HG03442 (cell line): ENCODE results near the gene TMEM167A.

ENCODE experiments used
- ATAC-seq: cut with Tn5 transposase; IDR thresholded peaks from one replicate; pipeline ENCODE4 v1.9.1; 2021; ENCODE audit warnings: mild to moderate bottlenecking, moderate library complexity; ENCODE audit not compliant: unreplicated experiment

TMEM167A gene

DNA sequence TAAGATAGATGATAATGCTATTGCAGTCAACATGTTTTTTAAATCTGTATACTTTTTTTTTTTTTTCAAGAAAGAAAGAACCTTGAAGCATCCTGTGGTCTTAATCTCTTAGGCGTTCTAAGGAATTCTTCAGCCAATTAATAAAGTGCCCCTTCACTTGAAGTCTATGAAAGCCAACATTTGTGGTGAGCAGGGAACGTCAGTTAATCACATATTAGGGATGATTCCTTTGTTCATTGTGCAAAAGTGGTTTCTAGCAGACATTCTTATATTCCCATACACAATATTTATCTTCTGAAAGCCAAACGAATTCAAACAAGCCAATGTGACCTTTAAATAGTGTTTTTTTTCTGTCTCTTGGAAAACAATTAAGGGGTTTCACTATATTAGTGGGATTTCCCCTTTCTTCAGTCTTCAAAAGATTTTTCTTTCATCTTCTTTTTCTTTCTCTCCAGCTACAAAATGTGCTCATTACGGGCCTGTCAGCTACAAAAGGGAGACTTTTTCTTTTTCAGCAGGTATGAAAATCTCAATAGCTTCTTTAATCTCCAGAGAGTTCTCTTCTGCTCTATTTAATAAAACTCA is 40.1 kb downstream of the TMEM167A start:
- no peak for ATAC-seq

GRCh38 chr5:83035373-83036100 is 41.7 kb downstream of the TMEM167A start:
- no peak for ATAC-seq

GRCh38 chr5:83034528-83035207 is 42.5 kb downstream of the TMEM167A start:
- no peak for ATAC-seq

DNA sequence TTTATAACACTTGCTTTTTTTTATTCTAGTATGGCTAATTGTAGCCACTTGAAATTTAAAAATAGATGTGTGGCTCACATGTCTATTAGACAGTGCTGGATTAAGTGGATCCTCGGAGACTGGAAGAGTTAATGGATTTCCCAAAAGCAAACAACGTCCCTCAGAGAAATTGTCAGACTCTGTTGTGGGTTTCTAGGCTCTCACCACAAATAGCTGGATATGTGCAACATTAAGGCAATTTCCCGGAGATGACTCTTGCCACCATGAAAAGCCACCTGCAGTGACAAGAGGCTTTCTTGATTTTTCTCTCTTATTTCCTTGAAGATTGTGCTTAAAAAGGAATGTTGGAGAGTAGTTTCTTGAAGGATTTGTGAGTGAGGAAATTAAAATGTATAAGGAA is 43.2 kb downstream of the TMEM167A start:
- no peak for ATAC-seq

DNA sequence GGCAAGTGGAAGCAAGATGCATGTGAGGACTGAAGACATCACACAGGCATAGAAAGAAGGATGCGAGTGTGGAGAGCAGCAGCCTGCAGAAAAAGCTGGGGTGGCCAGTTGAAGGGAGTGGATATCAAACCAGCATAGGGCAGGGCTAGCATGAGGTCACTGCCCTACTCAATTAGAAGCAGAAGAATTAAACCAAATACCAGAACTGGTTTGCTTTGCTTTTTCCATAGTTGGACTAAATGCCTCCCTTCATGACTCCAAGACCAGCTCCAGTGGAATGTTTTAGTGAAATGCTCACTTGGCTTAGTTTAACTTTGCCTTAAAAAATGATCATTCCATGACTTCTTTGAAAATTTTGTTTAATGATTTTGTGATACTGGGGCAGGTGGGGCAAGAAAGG is 45.8 kb downstream of the TMEM167A start:
- no peak for ATAC-seq

DNA sequence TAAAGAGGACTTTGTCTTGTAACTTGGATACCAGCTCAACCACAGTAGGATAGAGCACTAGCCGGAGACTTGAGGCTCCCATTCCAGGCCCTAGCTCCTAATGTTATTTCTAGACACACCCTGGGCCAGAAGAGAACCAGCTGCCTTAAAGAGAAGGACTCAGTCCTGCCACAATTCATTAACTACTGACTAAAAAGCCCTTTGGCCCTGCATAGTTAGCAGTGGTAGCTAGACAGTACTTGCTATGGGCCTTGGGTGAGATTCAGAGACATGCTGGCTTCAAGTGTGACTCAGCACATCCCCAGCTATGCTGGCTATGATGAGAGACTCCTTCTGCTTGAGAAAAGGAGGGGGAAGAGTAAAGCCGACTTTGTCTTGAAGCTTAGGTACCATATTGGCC is 47.3 kb downstream of the TMEM167A start:
- ATAC-seq: no peak

GRCh38 chr5:83026930-83027687 is 50.1 kb downstream of the TMEM167A start:
- peak; percentile 80 for ATAC-seq

DNA sequence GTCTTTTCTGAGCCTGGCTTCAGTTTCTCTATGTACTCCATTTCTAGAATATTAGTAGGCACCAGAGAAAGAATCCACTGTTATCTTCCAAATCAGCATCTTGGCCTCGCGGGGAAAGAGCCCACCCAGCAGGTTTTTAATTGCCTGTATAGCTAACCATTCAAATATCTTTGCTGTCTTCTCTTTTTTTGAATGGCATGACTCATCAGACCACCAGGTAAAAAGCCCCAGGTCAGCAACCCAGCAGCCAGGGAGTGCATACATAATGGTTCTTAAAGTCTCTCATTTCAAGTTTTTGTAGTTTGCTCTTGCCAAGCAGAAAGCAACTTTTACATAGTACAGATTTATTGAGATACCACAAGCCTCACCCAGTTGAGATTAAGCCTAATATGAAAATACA is 50.7 kb downstream of the TMEM167A start:
- ATAC-seq: peak; percentile 65

DNA sequence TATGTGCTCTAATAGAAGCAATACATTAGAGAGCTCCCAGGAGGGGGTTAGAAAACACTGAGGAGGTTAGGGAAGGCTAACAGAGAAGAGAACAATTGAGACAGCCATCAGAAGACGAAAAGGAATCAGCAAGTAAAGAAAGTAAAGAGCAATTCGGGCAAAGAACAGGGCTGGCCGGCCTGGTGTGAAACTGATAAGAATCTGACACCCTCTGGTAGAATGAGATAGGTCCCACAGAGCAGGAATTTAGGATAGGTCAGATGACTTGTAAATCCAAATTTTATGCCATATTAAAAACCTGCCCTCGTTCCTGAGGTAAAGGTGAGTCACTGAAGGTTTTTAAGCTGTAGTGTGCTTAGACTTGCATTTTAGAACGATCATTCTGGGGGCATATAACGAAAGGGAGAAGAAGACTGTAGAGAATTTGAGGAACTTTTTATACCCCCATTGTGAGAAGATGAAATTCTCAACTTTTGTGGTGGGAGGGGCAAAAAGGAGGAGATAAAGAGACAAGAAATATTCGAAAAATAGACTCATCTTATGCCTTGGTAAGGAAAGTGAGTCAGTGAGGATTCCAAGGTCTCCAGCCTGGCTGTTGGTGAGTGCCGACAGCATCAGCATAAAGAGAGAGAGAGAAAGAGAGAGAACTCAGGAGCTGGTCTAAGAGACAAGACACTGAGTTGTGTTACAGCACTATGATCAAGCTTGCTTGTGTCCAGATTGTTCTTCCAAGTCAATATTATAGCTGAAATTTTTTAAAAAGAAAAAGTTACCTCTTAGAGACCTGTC is 51.3 kb downstream of the TMEM167A start:
- no peak for ATAC-seq

- ATAC-seq: no peak
Observed at GRCh38 chr5:83022334-83022733, 54.9 kb downstream of the TMEM167A start.

DNA sequence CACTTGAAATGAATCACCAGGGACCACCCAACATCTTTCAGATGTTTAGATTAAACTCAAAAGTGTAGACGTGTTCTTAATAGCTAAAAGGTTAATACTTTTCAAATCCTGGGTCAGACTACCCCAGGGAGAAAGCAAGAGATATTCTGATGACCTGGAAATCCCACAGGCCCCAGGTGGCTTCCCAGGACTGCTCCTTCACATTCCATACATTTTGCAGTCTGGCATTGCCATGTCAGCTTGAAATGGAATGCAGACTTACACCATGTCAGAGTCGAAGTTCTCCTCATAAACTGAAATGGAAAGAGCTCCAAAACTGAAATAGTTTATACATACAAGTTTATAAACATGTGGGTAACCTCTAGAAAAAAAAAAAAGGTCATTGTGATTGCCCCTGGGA is 61.5 kb downstream of the TMEM167A start:
- ATAC-seq: no peak

GRCh38 chr5:83011985-83012384 is 65.2 kb downstream of the TMEM167A start:
- peak; percentile 99 for ATAC-seq

- no peak for ATAC-seq
Observed at GRCh38 chr5:83009408-83009807, 67.8 kb downstream of the TMEM167A start.

DNA sequence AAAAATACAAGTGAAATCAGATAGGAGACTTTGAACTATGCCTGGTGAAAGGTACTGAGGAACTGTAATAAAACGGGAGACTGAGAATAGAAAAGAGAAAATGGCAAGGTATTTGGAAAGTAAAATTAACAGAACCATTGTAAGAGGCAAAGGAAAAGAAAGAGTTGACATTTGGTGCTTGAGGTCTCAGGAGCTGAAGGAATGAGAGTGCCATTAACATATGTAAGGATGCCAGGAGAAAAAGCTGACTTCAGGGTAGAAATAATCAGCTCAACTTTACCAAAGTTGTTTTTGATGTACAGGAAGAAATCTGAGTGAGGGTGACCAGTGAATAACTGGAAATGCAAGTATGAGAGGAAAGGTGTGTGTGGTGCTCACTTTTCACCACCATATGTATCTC is 69.4 kb downstream of the TMEM167A start:
- no peak for ATAC-seq

GRCh38 chr5:83006683-83007283 is 70.4 kb downstream of the TMEM167A start:
- no peak for ATAC-seq

- no peak for ATAC-seq
Observed at GRCh38 chr5:83003791-83004190, 73.4 kb downstream of the TMEM167A start.
